Measurements from ENCODE around the gene CTSH.

DNA sequence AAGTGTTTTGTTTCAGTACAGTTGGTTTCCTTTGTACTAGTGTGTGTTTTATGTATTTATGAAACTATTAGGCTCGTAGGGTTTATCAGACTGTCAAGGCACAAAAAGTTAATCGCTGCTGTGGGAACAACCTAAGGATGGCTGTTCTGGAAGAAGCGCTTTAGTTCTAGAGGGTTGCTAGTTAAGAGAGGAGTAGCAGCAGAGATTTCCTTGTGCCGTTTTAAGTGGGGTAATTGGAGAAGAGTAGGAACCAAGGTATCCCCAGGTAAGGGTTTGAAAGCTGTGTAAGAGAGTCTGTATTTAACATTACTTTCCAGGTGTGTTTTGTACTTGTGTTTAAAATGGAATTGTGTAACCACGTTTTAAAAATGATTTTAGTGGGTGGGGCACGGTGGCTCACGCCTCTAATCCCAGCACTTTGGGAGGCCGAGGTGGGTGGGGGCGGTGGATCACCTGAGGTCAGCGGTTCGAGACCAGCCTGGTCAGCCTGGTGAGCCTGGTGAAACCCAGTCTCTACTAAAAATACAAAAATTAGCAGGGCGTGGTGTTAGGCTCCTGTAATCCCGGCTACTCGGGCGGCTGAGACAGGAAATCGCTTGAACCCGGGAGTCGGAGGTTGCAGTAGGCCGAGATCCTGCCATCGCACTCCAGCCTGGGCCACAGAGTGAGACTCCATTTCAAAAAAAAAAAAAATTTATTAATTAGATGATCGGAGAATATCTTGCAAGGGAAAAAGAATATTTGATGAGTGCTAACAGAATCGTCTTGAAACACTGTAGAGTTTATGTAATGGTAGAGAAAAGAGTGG is 69.5 kb downstream of the CTSH start:
- TF ChIP-seq CTCF (IDR thresholded peaks at IDR 0.05), result no peak
- no peak for TF ChIP-seq POLR2AphosphoS5 (IDR thresholded peaks at IDR 0.05)
- no peak for TF ChIP-seq POLR2A (IDR thresholded peaks at IDR 0.05)

All from transverse colon (tissue), 4 donors.